ENCODE results near the gene CBY2. TPM values are rescaled to one million over a fixed set of nuclear protein-coding genes. Genes with fewer than 3 reads are reported as not detected.

CBY2 gene
- total RNA-seq, 1 experiment from 2014 or later: not detected

GRCh38 chr13:45705918-45706317 lies 3.8 kb downstream of the CBY2 start:
- no peak overlapping the region for H2AFZ ChIP-seq (ENCODE audit: low read length)
- no peak overlapping the region for H2BK5ac ChIP-seq (ENCODE audit: insufficient read length, low read length)

More at GRCh38 chr13:45705918-45706317, 3.8 kb downstream of the CBY2 start:
- TF ChIP-seq CTCF (conservative IDR thresholded peaks at IDR 0.05): no peak
- Histone ChIP-seq H3T11ph (ENCODE audit: low read length) (no peak overlapping the region), H2BK15ac (ENCODE audit: low read depth, low read length) (no peak overlapping the region), H3K23ac (ENCODE audit: insufficient read length, low read depth, low read length) (no peak overlapping the region), H4K91ac (ENCODE audit: insufficient read length, low read depth, low read length) (no peak overlapping the region), H3K9me3 (ENCODE audit: control insufficient read depth, low read depth, low read length) (no peaks in the 10 kb centered on the region), H2BK12ac (ENCODE audit: insufficient read length, low read depth, low read length) (no peak overlapping the region), H3K14ac (ENCODE audit: insufficient read depth, low read length) (no peak overlapping the region), H3K18ac (ENCODE audit: insufficient read length, low read depth, low read length) (no peak overlapping the region), H3K4me1 (ENCODE audit: insufficient read depth, low read length) (no peaks in the 10 kb centered on the region; the same call in 1 of the 2 replicates), H4K20me1 (ENCODE audit: control insufficient read depth, insufficient read depth, insufficient read length) (no peaks in the 10 kb centered on the region), H3K27me3 (ENCODE audit: insufficient read depth, low read length) (no peaks in the 10 kb centered on the region), H3K56ac (ENCODE audit: insufficient read length, low read depth, low read length) (no peak overlapping the region), H3K4me2 (ENCODE audit: insufficient read depth, insufficient read length, low read length) (no peak overlapping the region), H3K23me2 (ENCODE audit: insufficient read length, low read depth, low read length, poor library complexity, severe bottlenecking) (no peaks in the 10 kb centered on the region), H3K79me2 (ENCODE audit: insufficient read depth, low read length) (no peaks in the 10 kb centered on the region), H4K8ac (replicated peaks; ENCODE audit: insufficient read length, low read depth, low read length) (no peak overlapping the region), H3K9ac (ENCODE audit: extremely low read depth, insufficient read length, low read length) (no peak overlapping the region), H3K27ac (ENCODE audit: insufficient read length, low read depth, low read length) (no peak overlapping the region), H2AK5ac (ENCODE audit: insufficient read length, low read length) (no peak overlapping the region), H3K79me1 (ENCODE audit: insufficient read depth, low read depth, low read length, poor library complexity, severe bottlenecking) (no peaks in the 10 kb centered on the region), H3K4ac (ENCODE audit: low read depth, low read length) (no peak overlapping the region), H2BK20ac (ENCODE audit: low read depth, low read length, poor library complexity, severe bottlenecking) (no peak overlapping the region), H4K5ac (ENCODE audit: insufficient read length, low read depth, low read length) (no peak overlapping the region), H2BK120ac (ENCODE audit: low read depth, low read length, poor library complexity, severe bottlenecking) (no peak overlapping the region)
- DNase-seq: no peak
- no peaks in the 10 kb centered on the region for H3K9me3 Mint-ChIP-seq
- H3K27ac Mint-ChIP-seq: no peak overlapping the region; a peak in 1 of 7 replicates
- no peaks in the 10 kb centered on the region for H3K36me3 Mint-ChIP-seq (ENCODE audit: insufficient read depth in 1 of 3, low read depth in 3 of 3)
- H3K4me3 Mint-ChIP-seq: no peak overlapping the region
- H3K27me3 Mint-ChIP-seq (ENCODE audit: low read depth): peaks cover 7% of the 10 kb centered on the region; the same call in 1 of the 2 replicates
- peaks cover 25 to 26% of the 10 kb centered on the region in 2 experiments for H3K4me1 Mint-ChIP-seq
